SK-N-SH (cell line): Measurements from ENCODE around the gene ANKRD12.

Experiments used
- CTCF ChIP-seq: fragments of 200-600 bp; sonication (generic); IDR thresholded peaks from 2 replicates; pipeline ENCODE4 v1.6.1; 2017; ENCODE audit warnings: antibody characterized with exemption, mild to moderate bottlenecking, moderate library complexity
- EP300 ChIP-seq, 2 experiments: IDR thresholded peaks; 2 replicates each; pipeline versions ENCODE4 v1.4.0 to v1.6.1; 2012; ENCODE audit warnings: borderline replicate concordance in 1 of 2, low read depth in 1 of 2, low read length in 1 of 2
- EZH2phosphoT487 ChIP-seq: fragments of 200-600 bp; sonication (generic); IDR thresholded peaks from 2 replicates; pipeline ENCODE4 v1.6.1; 2017; ENCODE audit warnings: low read depth, mixed run types, mild to moderate bottlenecking, antibody characterized with exemption, moderate library complexity, borderline replicate concordance
- FOXM1 ChIP-seq: IDR thresholded peaks from 2 replicates; pipeline ENCODE4 v1.4.0; 2012; ENCODE audit warnings: low read depth, mild to moderate bottlenecking
- MAX ChIP-seq: IDR thresholded peaks from 2 replicates; pipeline ENCODE4 v1.4.0; 2012; ENCODE audit warnings: low read depth
- POLR2AphosphoS5 ChIP-seq: IDR thresholded peaks from 2 replicates; pipeline ENCODE4 v1.6.1; 2012; ENCODE audit warnings: low read depth, low read length
- RCOR1 ChIP-seq: fragments of 150-350 bp; IDR thresholded peaks from 2 replicates; pipeline ENCODE4 v1.6.1; 2017; ENCODE audit warnings: antibody characterized with exemption, low read length
- REST ChIP-seq: IDR thresholded peaks from 2 replicates; pipeline ENCODE4 v1.6.1; 2012; ENCODE audit warnings: mild to moderate bottlenecking, low read depth, low read length, moderate library complexity
- RFX5 ChIP-seq: IDR thresholded peaks from 2 replicates; pipeline ENCODE4 v1.6.1; 2012; ENCODE audit warnings: mild to moderate bottlenecking, improper control_type of control experiment, low read length
- SIN3A ChIP-seq: IDR thresholded peaks from 2 replicates; pipeline ENCODE4 v1.6.1; 2012; ENCODE audit warnings: low read depth, mild to moderate bottlenecking, low read length, moderate library complexity, borderline replicate concordance
- SMC3 ChIP-seq: IDR thresholded peaks from 2 replicates; pipeline ENCODE4 v1.6.1; 2012; ENCODE audit warnings: low read depth, low read length, improper control_type of control experiment
- TAF1 ChIP-seq: IDR thresholded peaks from 2 replicates; pipeline ENCODE4 v1.6.1; 2012; ENCODE audit warnings: low read depth, mild to moderate bottlenecking, low read length, moderate library complexity, borderline replicate concordance
- YY1 ChIP-seq: IDR thresholded peaks from 2 replicates; pipeline ENCODE4 v1.4.0; 2012; ENCODE audit warnings: low read depth, mild to moderate bottlenecking
- TF ChIP-seq, protein P1 (sequence below): IDR thresholded peaks from 2 replicates; pipeline ENCODE4; 2012

- TF ChIP-seq RCOR1: no peak
- TF ChIP-seq EP300 (IDR thresholded peaks at IDR 0.05; ENCODE audit: borderline replicate concordance in 1 of 2, low read depth in 1 of 2, low read length in 1 of 2): no peak
- no peak for TF ChIP-seq CTCF
- TF ChIP-seq, protein P1, sequence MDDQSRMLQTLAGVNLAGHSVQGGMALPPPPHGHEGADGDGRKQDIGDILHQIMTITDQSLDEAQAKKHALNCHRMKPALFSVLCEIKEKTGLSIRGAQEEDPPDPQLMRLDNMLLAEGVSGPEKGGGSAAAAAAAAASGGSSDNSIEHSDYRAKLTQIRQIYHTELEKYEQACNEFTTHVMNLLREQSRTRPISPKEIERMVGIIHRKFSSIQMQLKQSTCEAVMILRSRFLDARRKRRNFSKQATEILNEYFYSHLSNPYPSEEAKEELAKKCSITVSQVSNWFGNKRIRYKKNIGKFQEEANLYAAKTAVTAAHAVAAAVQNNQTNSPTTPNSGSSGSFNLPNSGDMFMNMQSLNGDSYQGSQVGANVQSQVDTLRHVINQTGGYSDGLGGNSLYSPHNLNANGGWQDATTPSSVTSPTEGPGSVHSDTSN: no peak
- no peak for TF ChIP-seq RFX5
- no peak for TF ChIP-seq MAX
- TF ChIP-seq POLR2AphosphoS5: no peak
- TF ChIP-seq SIN3A: no peak
- TF ChIP-seq FOXM1: no peak
- no peak for TF ChIP-seq EZH2phosphoT487
- no peak for TF ChIP-seq YY1
- no peak for TF ChIP-seq TAF1
- TF ChIP-seq REST: no peak
- TF ChIP-seq SMC3: no peak
Measured at GRCh38 chr18:9221040-9221439, 84.5 kb downstream of the ANKRD12 start.
